SK-MEL-5 (cell line): ENCODE data around the gene PLXDC1. TPM values are rescaled to one million over a fixed set of nuclear protein-coding genes. Genes with fewer than 3 reads are reported as not detected.
"Not testable (repeated sequence)": the region's sequence is repeated elsewhere in the genome, so short reads cannot be mapped to it uniquely, and the experiment has no call there.

Experiments
- DNase-seq: peaks from one replicate; pipeline ENCODE4 v3.0.0-alpha.2; 2016; ENCODE audit warnings: low read depth, low spot score
- in situ Hi-C: cut with HindIII; loops from 2 replicates; pipeline ENCODE4 v1.10.0; 2016; ENCODE audit warnings: low sequenced_read_pairs, high pct_unique_total_duplicates, low pct_unique_long_range_greater_than_20kb
- total RNA-seq: library from RNA; depleted of rRNA; stranded (reverse); fragments of >200 nt; shearing (Covaris generic); gene quantifications from 2 replicates; pipeline ENCODE4 v1.2.3, GENCODE V29; 2014

PLXDC1 gene
- total RNA-seq, 1 experiment from 2014 or later: 0.48 TPM

GRCh38 chr17:39187152-39187830, 35.9 kb upstream of the PLXDC1 start:
- DNase-seq: no peak
- in situ Hi-C loops: no loop called here

DNA sequence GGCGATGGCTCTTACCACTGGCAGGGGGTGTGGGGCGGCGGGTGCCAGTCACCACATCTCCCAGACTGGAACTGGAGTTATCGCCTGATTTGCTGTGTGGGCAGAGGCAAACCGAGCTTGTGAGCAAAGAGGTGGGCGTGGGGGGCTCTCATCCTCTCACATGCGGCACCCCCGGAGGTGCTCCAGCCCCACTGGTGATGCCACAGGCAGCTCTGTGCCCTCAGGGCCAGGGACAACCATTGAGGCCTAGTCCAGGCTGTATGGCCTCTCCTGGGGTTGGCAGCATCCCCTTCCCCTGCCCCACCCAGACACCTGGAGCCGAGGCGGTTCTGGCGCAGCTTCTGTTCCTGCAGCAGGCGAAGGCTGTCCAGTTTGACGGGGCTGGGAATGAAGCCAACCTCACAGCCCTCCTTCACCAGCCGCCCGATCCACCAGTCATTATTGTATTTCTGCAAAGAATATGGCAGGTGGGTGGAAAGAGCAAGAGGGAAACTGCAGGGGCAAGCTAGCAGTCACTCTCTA, 35.1 kb upstream of the PLXDC1 start:
- in situ Hi-C loops: no loop called here
- DNase-seq: no peak

- in situ Hi-C loops: no loop called here
- DNase-seq: no peak
Measured at GRCh38 chr17:39183720-39184119, 32.3 kb upstream of the PLXDC1 start.

- in situ Hi-C loops: no loop called here
- no peak for DNase-seq
Measured at GRCh38 chr17:39183045-39183444, 31.6 kb upstream of the PLXDC1 start.

DNA sequence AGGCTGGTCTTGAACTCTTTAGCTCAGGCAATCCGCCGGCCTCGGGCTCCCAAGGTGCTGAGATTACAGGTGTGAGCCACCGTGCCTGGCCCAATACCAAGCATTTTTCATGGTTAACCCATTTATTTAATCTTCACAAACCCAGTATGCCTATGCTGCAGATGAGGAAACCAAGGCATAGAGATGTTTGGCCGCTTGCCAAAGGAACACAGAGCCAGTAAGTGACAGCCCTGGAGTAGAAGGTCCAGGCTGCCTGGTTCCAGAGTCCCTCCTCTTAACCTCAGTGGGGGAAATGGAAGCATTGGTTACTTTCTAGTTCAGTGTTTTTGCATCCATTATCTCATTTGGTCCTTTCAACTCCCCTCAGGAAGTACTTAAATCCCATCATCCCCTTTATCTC, 29.9 kb upstream of the PLXDC1 start:
- no peak for DNase-seq
- in situ Hi-C loops: no loop called here

DNA sequence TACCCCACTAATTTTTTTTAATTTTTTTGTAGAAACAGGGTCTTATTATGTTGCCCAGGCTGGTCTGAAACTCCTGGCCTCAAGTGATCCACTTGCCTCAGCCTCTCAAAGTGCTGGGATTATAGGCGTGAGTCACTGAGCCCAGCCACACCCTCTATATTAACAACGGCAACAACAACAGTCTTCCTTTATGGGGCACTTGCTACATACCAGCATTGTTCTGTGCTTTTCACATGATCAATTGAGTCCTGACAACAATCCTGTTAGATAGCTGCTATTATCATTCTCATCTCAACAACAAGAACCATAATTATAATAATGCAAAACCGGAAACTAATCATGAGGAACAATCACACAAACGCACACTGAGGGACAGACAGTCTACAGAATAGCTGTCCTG, 27.1 kb upstream of the PLXDC1 start:
- peak; percentile 45 for DNase-seq
- in situ Hi-C loops: no loop called here

GRCh38 chr17:39177256-39177655, 25.8 kb upstream of the PLXDC1 start:
- in situ Hi-C loops: no loop called here
- DNase-seq: peak; percentile 42

GRCh38 chr17:39175695-39176093, 24.3 kb upstream of the PLXDC1 start:
- DNase-seq: no peak
- in situ Hi-C loops: no loop called here

- in situ Hi-C loops: no loop called here
- DNase-seq: peak; percentile 77
Measured at GRCh38 chr17:39174920-39175694, 23.7 kb upstream of the PLXDC1 start.

- DNase-seq: no peak
- in situ Hi-C loops: no loop called here
Measured at GRCh38 chr17:39173526-39174274, 22.3 kb upstream of the PLXDC1 start.

DNA sequence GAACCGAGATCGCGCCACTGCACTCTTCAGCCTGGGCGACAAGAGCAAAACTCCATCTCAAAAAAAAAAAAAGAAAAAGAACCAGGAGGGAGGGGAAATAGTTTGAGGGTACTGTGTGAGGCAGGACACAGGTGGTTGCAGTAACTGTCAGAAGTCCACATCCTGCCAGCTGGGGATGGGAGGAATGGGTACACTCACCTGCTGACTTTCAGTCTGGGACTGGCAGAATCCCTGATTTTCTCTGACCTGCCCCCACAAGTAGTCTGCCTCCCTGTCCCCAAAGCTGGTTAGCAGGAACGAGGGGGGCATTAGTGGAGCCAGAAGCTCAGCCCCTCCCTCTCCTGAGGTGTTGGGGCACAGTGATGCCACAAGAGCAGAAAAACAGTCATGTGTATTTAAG, 21.6 kb upstream of the PLXDC1 start:
- in situ Hi-C loops: no loop called here
- DNase-seq: no peak

GRCh38 chr17:39171933-39172332, 20.5 kb upstream of the PLXDC1 start:
- in situ Hi-C loops: no loop called here

GRCh38 chr17:39170558-39170957, 19.1 kb upstream of the PLXDC1 start:
- in situ Hi-C loops: no loop called here
- no peak for DNase-seq

More at GRCh38 chr17:39171933-39172332, 20.5 kb upstream of the PLXDC1 start:
- DNase-seq: no peak

DNA sequence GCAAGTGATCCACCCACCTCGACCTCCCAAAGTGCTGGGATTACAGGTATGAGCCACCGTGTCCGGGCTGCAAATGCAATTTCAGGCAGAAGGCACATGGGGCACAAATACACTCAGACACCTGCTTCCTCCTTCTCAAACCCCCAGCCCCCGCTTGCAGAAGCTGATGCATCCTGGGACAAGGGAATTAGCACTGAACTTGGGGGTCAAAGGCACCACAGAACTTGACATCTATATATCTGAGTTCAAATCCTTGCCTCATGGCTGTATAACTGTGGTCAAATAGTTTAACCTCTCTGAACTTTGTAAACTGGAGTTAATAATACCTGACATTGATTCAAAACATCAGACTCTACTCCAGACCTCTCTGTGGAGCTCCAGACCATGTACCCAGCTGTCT, 18.7 kb upstream of the PLXDC1 start:
- in situ Hi-C loops: no loop called here
- DNase-seq: no peak

DNA sequence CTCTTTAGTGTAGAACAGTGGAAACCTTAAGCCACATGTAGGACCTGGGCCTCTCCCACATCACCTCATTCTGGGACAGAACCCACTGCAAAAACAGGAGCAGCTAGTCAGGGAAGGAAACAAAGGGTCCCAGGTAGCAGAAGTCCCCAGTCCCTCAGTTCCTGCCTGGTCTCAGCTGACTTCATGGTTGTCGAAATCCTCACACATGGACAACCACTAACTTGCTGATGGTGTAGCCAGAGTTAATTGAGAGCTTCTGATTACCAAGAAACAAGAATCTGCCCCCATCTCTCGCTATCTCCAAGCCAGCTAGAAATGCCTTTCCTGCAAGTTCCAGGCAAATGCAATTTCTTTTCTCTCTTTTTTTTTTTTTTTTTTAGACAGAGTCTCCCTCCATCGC, 18.1 kb upstream of the PLXDC1 start:
- DNase-seq: no peak
- in situ Hi-C loops: no loop called here

GRCh38 chr17:39169101-39169500, 17.7 kb upstream of the PLXDC1 start:
- in situ Hi-C loops: no loop called here
- no peak for DNase-seq

DNA sequence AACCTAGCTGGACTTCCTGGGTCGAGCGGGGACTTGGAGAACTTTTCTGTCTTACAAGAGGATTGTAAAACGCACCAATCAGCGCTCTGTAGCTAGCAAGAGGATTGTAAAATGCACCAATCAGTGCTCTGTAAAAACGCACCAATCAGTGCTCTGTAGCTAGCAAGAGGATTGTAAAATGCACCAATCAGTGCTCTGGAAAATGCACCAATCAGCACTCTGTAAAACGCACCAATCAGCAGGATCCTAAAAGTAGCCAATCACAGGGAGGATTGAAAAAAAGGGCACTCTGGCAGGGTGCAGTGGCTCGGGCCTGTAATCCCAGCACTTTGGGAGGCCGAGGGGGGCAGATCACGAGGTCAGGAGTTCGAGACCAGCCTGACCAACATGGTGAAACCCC, 17.1 kb upstream of the PLXDC1 start:
- DNase-seq, in situ Hi-C loops: not testable (repeated sequence)

DNA sequence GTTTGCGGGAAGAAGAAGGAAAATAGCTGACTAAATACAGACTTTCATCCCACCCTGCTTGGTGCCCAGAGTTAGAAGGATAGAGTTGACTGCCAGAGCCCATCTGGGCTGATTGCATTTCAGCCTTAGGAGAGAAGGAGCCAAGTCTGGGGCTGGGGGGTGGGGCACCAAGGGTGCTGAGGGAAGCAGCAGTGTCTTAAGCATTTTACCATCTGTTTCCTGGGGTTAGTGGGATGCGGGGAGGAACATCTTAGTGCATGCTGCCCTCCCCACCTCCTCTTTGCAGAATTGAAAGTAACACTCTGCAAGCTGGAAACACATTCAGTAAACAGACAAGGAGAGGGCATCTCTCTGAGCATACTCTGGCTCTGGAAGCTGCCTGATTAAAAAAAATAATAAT, 16.0 kb upstream of the PLXDC1 start:
- in situ Hi-C loops: no loop called here
- no peak for DNase-seq
